Esophagus muscularis mucosa (tissue), 3 donors: ENCODE data around the gene CEPT1.

ENCODE experiments used
- POLR2A ChIP-seq: fragments of 450-650 bp; IDR thresholded peaks from one replicate; pipeline ENCODE4 v1.6.1; 2017; ENCODE audit warnings: antibody characterized with exemption, moderate library complexity, mild to moderate bottlenecking, low read depth
- POLR2AphosphoS5 ChIP-seq, 2 donors: sonication (generic); formaldehyde crosslinking; IDR thresholded peaks; one replicate each; pipeline ENCODE4 v1.6.1; 2017; ENCODE audit warnings: antibody characterized with exemption in 2 of 2
- TF ChIP-seq, protein P1 (sequence below), 3 experiments: fragments of 200-600 bp in 2 of 3; fragments of 450-650 bp in 1 of 3; sonication (generic) in 2 of 3; IDR thresholded peaks; one replicate each; pipeline ENCODE4 v1.5.1; 2017 to 2019; ENCODE audit warnings: antibody characterized with exemption in 3 of 3, mild to moderate bottlenecking in 2 of 3, moderate library complexity in 1 of 3

GRCh38 chr1:111205714-111206050 is 65.7 kb downstream of the CEPT1 start:
- TF ChIP-seq, protein P1, sequence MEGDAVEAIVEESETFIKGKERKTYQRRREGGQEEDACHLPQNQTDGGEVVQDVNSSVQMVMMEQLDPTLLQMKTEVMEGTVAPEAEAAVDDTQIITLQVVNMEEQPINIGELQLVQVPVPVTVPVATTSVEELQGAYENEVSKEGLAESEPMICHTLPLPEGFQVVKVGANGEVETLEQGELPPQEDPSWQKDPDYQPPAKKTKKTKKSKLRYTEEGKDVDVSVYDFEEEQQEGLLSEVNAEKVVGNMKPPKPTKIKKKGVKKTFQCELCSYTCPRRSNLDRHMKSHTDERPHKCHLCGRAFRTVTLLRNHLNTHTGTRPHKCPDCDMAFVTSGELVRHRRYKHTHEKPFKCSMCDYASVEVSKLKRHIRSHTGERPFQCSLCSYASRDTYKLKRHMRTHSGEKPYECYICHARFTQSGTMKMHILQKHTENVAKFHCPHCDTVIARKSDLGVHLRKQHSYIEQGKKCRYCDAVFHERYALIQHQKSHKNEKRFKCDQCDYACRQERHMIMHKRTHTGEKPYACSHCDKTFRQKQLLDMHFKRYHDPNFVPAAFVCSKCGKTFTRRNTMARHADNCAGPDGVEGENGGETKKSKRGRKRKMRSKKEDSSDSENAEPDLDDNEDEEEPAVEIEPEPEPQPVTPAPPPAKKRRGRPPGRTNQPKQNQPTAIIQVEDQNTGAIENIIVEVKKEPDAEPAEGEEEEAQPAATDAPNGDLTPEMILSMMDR (IDR thresholded peaks at IDR 0.05) = no peak
- TF ChIP-seq POLR2AphosphoS5 (IDR thresholded peaks at IDR 0.05) = no peak
- TF ChIP-seq POLR2A = no peak
